Colonic mucosa (tissue), 4 donors: ENCODE results near the gene PAPPA2. TPM values are rescaled to one million over a fixed set of nuclear protein-coding genes. Genes with fewer than 3 reads are reported as not detected.

Source experiments
- DNase-seq: peaks from one replicate; pipeline ENCODE4 v3.0.0-alpha.2; 2020
- H3K27ac ChIP-seq: fragments of 200-600 bp; one replicate; pipeline ENCODE4 v1.8.0; 2021
- H3K27me3 ChIP-seq: fragments of 200-600 bp; one replicate; pipeline ENCODE4 v1.8.0; 2021
- H3K36me3 ChIP-seq: fragments of 200-600 bp; one replicate; pipeline ENCODE4 v1.8.0; 2021
- H3K4me1 ChIP-seq: fragments of 200-600 bp; one replicate; pipeline ENCODE4 v1.8.0; 2021; ENCODE audit warnings: mild to moderate bottlenecking
- H3K4me3 ChIP-seq: fragments of 200-600 bp; one replicate; pipeline ENCODE4 v1.8.0; 2021
- H3K9ac ChIP-seq, 2 donors: one replicate each; pipeline ENCODE4 v1.7.0; 2013; ENCODE audit warnings: control low read depth in 2 of 2, low read depth in 2 of 2, low read length in 2 of 2
- H3K9me3 ChIP-seq: fragments of 200-600 bp; one replicate; pipeline ENCODE4 v1.8.0; 2021
- CTCF ChIP-seq: fragments of 200-600 bp; IDR thresholded peaks from one replicate; pipeline ENCODE4 v1.8.0; 2022; ENCODE audit warnings: antibody characterized with exemption, mild to moderate bottlenecking
- intact Hi-C: fragments of 100-400 bp; cut with DNase I; formaldehyde crosslinking; loops from one replicate; pipeline ENCODE4 v1.14.1; 2022
- total RNA-seq, 2 donors: library from RNA; stranded (reverse); fragmentation: NEBNext Ultra II Directional in 1 of 2; extraction: Animal tissue kit (Norgen Biotek cat#: 25700) in 1 of 2; gene quantifications; one replicate each; pipeline ENCODE4 v1.2.1, GENCODE V29; 2021
- donor health status: healthy.
- donor health status: DM: no; HTN: no; CAD: no.
- donor health status: DM: no; HTN: no; CAD: no.

PAPPA2 gene
- total RNA-seq, 2 donors from 2014 or later, result 3.1 to 3.6 TPM

- DNase-seq, result no peak
- H3K4me3 ChIP-seq, result no peak overlapping the region
- H3K27me3 ChIP-seq, result no peaks in the 10 kb centered on the region
- intact Hi-C loops, result no loop called here
- no peak overlapping the region for H3K27ac ChIP-seq
- no peaks in the 10 kb centered on the region for H3K9me3 ChIP-seq
- no peaks in the 10 kb centered on the region for H3K36me3 ChIP-seq
- TF ChIP-seq CTCF, result no peak
- H3K4me1 ChIP-seq, result no peaks in the 10 kb centered on the region
- no peak overlapping the region for H3K9ac ChIP-seq
Observed at GRCh38 chr1:176791906-176792305, 328.9 kb downstream of the PAPPA2 start.

- no peak for DNase-seq
- Histone ChIP-seq H3K4me3 (no peak overlapping the region), H3K9me3 (no peaks in the 10 kb centered on the region), H3K9ac (no peak overlapping the region), H3K27me3 (no peaks in the 10 kb centered on the region), H3K36me3 (no peaks in the 10 kb centered on the region), H3K4me1 (no peaks in the 10 kb centered on the region), H3K27ac (no peak overlapping the region)
- intact Hi-C loops, result no loop called here
- TF ChIP-seq CTCF, result no peak
Observed at GRCh38 chr1:176794897-176795508, 332.0 kb downstream of the PAPPA2 start.

GRCh38 chr1:176795929-176796328 lies 333.0 kb downstream of the PAPPA2 start:
- no peak for DNase-seq

GRCh38 chr1:176796583-176796982 lies 333.6 kb downstream of the PAPPA2 start:
- intact Hi-C loops, result no loop called here
- no peak for TF ChIP-seq CTCF

More at GRCh38 chr1:176795929-176796328, 333.0 kb downstream of the PAPPA2 start:
- intact Hi-C loops, result no loop called here
- Histone ChIP-seq H3K4me3 (no peak overlapping the region), H3K27ac (no peak overlapping the region), H3K9ac (no peak overlapping the region), H3K36me3 (no peaks in the 10 kb centered on the region), H3K27me3 (no peaks in the 10 kb centered on the region), H3K4me1 (no peaks in the 10 kb centered on the region), H3K9me3 (no peaks in the 10 kb centered on the region)
- no peak for TF ChIP-seq CTCF

GRCh38 chr1:176799327-176799726 lies 336.4 kb downstream of the PAPPA2 start:
- intact Hi-C loops, result no loop called here
- H3K27me3 ChIP-seq, result no peaks in the 10 kb centered on the region
- H3K27ac ChIP-seq, result no peak overlapping the region
- H3K4me1 ChIP-seq, result no peaks in the 10 kb centered on the region
- no peaks in the 10 kb centered on the region for H3K36me3 ChIP-seq
- no peak for TF ChIP-seq CTCF
- H3K4me3 ChIP-seq, result no peak overlapping the region
- no peak overlapping the region for H3K9ac ChIP-seq
- H3K9me3 ChIP-seq, result no peaks in the 10 kb centered on the region
- no peak for DNase-seq

More at GRCh38 chr1:176796583-176796982, 333.6 kb downstream of the PAPPA2 start:
- no peaks in the 10 kb centered on the region for H3K9me3 ChIP-seq
- no peak overlapping the region for H3K4me3 ChIP-seq
- no peak overlapping the region for H3K9ac ChIP-seq
- DNase-seq, result no peak
- H3K4me1 ChIP-seq, result no peaks in the 10 kb centered on the region
- no peaks in the 10 kb centered on the region for H3K36me3 ChIP-seq
- no peaks in the 10 kb centered on the region for H3K27me3 ChIP-seq
- H3K27ac ChIP-seq, result no peak overlapping the region
